A549 treated with Mapracorat at 1 μM for 4 hours (cell line): ENCODE measurements around the gene UBE2E2. TPM values are rescaled to one million over a fixed set of nuclear protein-coding genes. Genes with fewer than 3 reads are reported as not detected.

Experiments
- total RNA-seq: library from RNA; stranded (reverse); fragments of 200-300 nt; extraction: Qiagen RNA extraction; gene quantifications from 5 replicates; pipeline ENCODE4 v1.2.3, GENCODE V29; 2022

Gene UBE2E2
- total RNA-seq = 40.4 to 55.4 TPM (median 42.8 TPM) in 5 replicates

GRCh38 chr3:23202921-23203707 lies at the start of gene UBE2E2:
Gene UBE2E2 (plus strand): TSS chr3:23203327.

